Measurements from ENCODE around the gene STIM1.
"Not testable (repeated sequence)": the region's sequence is repeated elsewhere in the genome, so short reads cannot be mapped to it uniquely, and the experiment has no call there.

The STIM1 gene

DNA sequence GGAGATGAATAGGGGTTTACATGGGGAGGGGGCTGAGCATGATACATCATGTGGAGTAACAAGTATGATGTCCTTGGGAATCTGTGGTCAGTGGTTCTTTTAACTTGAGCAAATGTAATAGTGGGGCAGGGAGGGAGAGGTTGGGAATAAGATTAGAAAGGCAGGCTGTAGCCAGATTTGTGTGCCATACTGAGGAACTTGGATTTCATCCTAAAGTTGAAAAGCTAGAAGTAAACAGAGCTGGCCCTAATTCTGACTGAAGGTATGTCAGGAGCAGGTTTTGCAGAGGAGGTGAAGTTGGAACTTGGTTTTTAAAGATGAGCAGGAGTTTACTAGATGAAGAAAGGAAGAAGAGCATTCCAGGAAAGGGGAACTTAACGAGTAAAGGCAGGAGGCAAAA, 130.8 kb downstream of the STIM1 start:
- no peak for DNase-seq

GRCh38 chr11:3989276-3989920, 133.9 kb downstream of the STIM1 start:
- no peak for DNase-seq

DNA sequence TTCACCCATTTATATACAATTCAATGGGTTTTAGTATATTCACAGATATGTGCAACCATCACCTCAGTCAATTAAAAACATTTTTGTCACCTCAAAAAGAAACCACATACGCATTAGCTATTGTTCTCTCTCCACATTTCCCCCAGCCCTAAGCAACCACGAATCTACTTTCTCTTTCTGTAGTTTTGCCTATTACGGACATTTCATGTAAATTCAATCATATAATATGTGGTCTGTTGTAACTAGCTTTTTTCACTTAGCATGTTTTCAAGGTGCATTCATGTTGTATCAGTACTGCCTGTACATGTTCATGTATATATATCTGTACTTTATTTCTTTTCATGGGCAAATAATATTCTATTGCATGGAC, 134.4 kb downstream of the STIM1 start:
- DNase-seq = no peak

GRCh38 chr11:3990406-3990805, 134.9 kb downstream of the STIM1 start:
- DNase-seq = no peak

GRCh38 chr11:3992964-3993363, 137.5 kb downstream of the STIM1 start:
- no peak for DNase-seq

GRCh38 chr11:3994030-3994640, 138.7 kb downstream of the STIM1 start:
- no peak for DNase-seq

DNA sequence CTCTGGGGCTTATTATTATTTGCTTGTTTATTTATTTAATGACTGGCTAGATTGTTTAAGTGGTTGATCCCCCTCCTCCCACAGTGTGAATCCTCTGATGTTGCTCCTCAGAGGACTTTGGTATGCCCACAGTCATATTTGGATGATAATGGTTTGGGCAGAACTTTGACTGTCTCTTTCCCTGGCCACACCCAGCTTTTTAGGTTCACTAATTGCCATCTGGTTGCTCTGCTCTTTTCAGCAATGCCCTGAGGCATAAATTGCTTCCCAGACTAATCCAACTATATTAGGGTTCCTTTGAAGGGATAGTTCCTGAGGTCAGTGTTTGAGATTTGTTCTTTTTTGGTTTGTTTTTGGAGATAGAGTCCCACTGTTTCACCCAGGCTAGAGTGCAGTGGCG, 139.8 kb downstream of the STIM1 start:
- no peak for DNase-seq

- no peak for DNase-seq
Measured at GRCh38 chr11:3995949-3996554, 140.6 kb downstream of the STIM1 start.

GRCh38 chr11:3996651-3997050, 141.2 kb downstream of the STIM1 start:
- DNase-seq = no peak

- DNase-seq = not testable (repeated sequence)
Measured at GRCh38 chr11:4004753-4005152, 149.3 kb downstream of the STIM1 start.

DNA sequence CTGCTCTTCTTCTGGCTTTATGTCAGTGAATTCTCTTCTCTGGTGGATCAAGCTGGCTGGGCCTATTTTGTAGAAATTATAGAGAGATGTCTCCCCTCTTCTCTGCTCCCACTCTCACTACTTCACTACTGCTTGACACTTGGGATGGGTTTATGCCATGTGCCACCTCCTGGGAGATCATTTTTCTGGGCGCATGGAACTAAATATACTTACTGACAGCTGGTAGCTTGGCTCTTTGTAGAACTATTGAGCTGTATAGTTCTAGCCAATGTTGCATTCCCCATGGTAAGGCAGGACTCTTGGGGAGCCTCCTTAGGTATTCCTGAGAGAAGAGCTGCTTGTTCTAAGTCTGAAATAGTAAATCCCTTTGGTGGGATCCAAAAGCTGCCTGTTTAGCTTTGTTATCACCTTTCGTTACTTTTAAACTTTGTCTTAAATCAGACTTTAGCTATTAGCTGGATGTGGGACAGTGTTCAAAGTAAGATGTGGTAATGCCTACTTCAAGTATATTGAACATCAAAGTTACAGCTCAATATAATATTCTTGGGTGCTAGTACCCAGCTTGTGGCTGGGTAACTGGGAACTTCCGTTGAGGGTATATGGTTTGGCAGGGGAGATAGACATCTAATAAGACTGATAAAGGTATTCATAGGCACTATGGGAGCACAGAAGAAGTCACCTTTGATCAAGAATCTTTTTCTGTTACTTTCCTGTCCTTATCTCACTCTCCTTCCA, 151.6 kb downstream of the STIM1 start:
- DNase-seq = no peak

DNA sequence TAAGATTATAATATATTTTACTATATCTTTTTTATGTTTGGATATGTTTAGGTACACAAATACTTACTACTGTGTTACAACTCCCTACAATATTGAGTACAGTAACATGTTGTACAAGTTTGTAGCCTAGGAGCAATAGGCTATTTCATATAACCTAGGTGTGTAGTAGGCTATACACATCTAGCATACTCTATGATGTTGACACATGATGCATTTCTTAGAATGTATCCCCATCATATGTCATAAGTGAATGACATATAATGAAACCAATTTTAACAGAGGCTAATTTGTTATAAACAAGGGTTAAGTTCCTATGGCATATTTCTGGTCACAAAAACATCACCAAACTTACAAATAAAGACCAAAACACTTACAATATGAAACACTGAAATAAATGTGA, 152.7 kb downstream of the STIM1 start:
- no peak for DNase-seq

- DNase-seq = not testable (repeated sequence)
Measured at GRCh38 chr11:4016602-4017001, 161.1 kb downstream of the STIM1 start.

DNA sequence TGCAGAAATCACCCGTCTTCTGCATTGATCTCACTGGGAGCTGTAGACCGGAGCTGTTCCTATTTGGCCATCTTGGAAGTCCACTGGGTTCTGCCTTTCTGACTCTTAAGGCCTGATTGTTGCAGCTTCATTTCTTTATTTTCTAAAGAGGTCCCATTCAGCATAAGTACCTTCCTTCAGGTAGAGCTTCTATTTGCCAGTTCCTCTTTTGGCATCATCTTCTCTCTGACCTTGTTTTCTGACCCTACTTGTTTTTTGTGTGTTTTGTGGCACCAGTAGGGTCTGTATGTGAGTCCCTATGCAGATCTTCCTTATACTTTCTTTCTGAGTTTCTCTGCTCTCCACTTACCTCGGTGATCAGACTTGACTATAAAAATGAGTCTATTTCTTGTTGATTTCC, 161.7 kb downstream of the STIM1 start:
- no peak for DNase-seq

GRCh38 chr11:4018641-4019040, 163.2 kb downstream of the STIM1 start:
- DNase-seq = no peak

GRCh38 chr11:4019891-4020290, 164.4 kb downstream of the STIM1 start:
- DNase-seq = no peak

GRCh38 chr11:4022669-4023068, 167.2 kb downstream of the STIM1 start:
- no peak for DNase-seq

GRCh38 chr11:4025248-4025966, 169.9 kb downstream of the STIM1 start:
- no peak for DNase-seq

DNA sequence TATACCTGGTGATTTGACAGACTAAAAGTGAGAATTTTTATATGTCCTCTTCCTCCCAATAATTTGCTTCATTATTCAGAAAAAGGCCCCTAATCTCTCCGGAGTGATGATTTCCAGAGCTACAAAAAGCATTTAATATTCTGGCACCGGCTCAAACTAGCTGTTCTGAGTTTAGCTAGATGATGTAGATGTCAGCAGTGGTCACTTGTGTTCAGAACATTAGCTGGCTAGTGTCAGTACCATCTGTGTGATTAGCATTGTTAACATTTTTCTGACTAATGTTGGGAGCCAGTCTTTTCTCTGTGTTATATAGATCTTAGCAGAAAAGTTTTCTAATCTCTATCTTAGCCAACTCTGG, 170.5 kb downstream of the STIM1 start:
- DNase-seq = no peak

- DNase-seq = no peak
Measured at GRCh38 chr11:4026389-4026788, 170.9 kb downstream of the STIM1 start.

DNA sequence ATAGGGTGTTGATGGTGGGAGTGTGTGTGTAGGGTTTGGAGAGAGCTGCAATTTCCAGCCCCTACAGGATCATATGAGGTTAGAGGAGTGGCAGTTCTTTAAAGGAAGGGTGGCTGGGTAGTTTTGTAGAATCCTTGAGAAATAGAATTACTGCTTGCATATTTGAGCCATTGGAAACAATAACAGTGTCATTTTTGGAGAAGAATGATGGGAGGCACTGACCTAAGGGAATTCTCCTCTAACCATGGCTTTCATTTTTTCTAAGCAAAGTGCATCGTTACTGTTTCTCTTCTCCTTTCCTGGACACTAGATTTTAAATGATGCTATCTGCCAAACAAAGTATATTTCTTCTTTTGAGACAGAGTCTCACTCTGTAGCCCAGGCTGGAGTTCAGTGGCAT, 172.3 kb downstream of the STIM1 start:
- no peak for DNase-seq

GRCh38 chr11:4030197-4030596, 174.7 kb downstream of the STIM1 start:
- DNase-seq = no peak

GRCh38 chr11:4032097-4032496, 176.6 kb downstream of the STIM1 start:
- no peak for DNase-seq
